Activated T-helper 9 cell treated with anti-CD3 and anti-CD28 coated beads, Interleukin-2, amount 50 U/mL, for 16 hours (primary cell): ENCODE data around the gene ALG12.
"Not testable (repeated sequence)": the region's sequence is repeated elsewhere in the genome, so short reads cannot be mapped to it uniquely, and the experiment has no call there.

Source experiments
- DNase-seq: peaks from one replicate; pipeline ENCODE4 v3.0.0-alpha.2; 2020; ENCODE audit warnings: low read depth

The ALG12 gene

GRCh38 chr22:49866646-49867045 lies 51.6 kb downstream of the ALG12 start:
- DNase-seq, result no peak

- no peak for DNase-seq
Observed at GRCh38 chr22:49866134-49866533, 52.1 kb downstream of the ALG12 start.

- DNase-seq, result no peak
Observed at GRCh38 chr22:49865156-49865555, 53.1 kb downstream of the ALG12 start.

- DNase-seq, result no peak
Observed at GRCh38 chr22:49863931-49864330, 54.3 kb downstream of the ALG12 start.

GRCh38 chr22:49862496-49862776 lies 55.8 kb downstream of the ALG12 start:
- no peak for DNase-seq

GRCh38 chr22:49861642-49862495 lies 56.4 kb downstream of the ALG12 start:
- DNase-seq, result no peak

GRCh38 chr22:49858827-49859226 lies 59.4 kb downstream of the ALG12 start:
- DNase-seq, result no peak

GRCh38 chr22:49856766-49857618 lies 61.2 kb downstream of the ALG12 start:
- no peak for DNase-seq

GRCh38 chr22:49856343-49856742 lies 61.9 kb downstream of the ALG12 start:
- no peak for DNase-seq

- DNase-seq, result no peak
Observed at GRCh38 chr22:49855251-49855911, 62.9 kb downstream of the ALG12 start.

- no peak for DNase-seq
Observed at GRCh38 chr22:49853981-49854831, 64.0 kb downstream of the ALG12 start.

- DNase-seq, result peak; percentile 98
Observed at GRCh38 chr22:49852898-49853894, 65.0 kb downstream of the ALG12 start, which contains the start of gene ZBED4. Gene ZBED4, plus strand, starts transcription at chr22:49853844. Its CDS starts 29,819 bp downstream, at chr22:49883663.

- DNase-seq, result not testable (repeated sequence)
Observed at GRCh38 chr22:49852568-49852897, 65.7 kb downstream of the ALG12 start.

- no peak for DNase-seq
Observed at GRCh38 chr22:49850959-49851802, 67.1 kb downstream of the ALG12 start.
